ENCODE measurements around the gene MYCBPAP. TPM values are rescaled to one million over a fixed set of nuclear protein-coding genes. Genes with fewer than 3 reads are reported as not detected.

MYCBPAP gene
- total RNA-seq, 3 donors from 2014 or later = 1.6 to 3.4 (median 2.4) TPM

- TF ChIP-seq, protein P1, sequence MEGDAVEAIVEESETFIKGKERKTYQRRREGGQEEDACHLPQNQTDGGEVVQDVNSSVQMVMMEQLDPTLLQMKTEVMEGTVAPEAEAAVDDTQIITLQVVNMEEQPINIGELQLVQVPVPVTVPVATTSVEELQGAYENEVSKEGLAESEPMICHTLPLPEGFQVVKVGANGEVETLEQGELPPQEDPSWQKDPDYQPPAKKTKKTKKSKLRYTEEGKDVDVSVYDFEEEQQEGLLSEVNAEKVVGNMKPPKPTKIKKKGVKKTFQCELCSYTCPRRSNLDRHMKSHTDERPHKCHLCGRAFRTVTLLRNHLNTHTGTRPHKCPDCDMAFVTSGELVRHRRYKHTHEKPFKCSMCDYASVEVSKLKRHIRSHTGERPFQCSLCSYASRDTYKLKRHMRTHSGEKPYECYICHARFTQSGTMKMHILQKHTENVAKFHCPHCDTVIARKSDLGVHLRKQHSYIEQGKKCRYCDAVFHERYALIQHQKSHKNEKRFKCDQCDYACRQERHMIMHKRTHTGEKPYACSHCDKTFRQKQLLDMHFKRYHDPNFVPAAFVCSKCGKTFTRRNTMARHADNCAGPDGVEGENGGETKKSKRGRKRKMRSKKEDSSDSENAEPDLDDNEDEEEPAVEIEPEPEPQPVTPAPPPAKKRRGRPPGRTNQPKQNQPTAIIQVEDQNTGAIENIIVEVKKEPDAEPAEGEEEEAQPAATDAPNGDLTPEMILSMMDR (IDR thresholded peaks at IDR 0.05) = no peak
- no peak overlapping the region for H3K4me3 ChIP-seq
- DNase-seq (no peak), ATAC-seq (no peak)
- peaks cover 41% of the 10 kb centered on the region for H3K4me1 ChIP-seq (ENCODE audit: low read depth)
- no peaks in the 10 kb centered on the region for H3K36me3 ChIP-seq (ENCODE audit: low read depth)
- intact Hi-C loops (cut with DNase I, micrococcal nuclease) = no loop called here
- no peaks in the 10 kb centered on the region for H3K9me3 ChIP-seq
Measured at GRCh38 chr17:50535407-50535806, 27.2 kb downstream of the MYCBPAP start.

DNA sequence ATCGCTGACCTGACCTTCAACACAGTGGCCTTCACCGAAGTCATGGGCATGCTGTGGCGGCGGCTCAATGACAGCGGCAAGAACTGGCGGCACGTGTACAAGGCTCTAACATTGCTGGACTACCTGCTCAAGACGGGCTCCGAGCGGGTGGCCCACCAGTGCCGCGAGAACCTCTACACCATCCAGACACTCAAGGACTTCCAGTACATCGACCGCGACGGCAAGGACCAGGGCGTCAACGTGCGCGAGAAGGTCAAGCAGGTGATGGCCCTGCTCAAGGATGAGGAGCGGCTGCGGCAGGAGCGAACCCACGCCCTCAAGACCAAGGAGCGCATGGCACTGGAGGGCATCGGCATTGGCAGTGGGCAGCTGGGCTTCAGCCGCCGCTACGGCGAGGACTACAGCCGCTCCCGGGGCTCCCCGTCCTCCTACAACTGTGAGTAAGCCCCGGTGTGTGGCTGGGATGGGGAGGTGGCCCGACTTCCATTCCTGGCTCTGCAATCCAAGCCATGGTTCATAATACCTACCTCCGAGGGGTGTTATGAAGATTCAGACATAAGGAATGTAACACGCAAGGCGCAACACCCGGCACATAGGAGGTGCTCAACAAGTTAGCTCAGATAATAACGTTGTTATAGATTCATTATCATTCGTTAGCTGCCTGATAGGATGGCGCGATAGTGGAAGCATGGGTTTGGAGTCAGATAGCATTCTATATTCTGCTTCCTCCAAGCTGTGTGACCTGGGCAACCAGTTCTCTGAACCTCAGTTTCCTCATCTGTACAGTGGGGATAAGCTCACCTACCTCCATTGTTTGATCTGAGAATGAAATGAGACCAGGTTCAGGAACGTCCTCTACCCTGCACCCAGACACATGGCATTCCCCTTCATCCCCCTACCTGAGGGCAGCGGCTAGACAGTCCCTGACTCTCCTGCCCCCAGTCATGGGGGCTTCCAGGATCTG lies 28.7 kb downstream of the MYCBPAP start:
- Histone ChIP-seq H3K4me1 (ENCODE audit: low read depth) (peaks cover 55% of the 10 kb centered on the region), H3K4me3 (no peak overlapping the region), H3K36me3 (ENCODE audit: low read depth) (no peaks in the 10 kb centered on the region), H3K9me3 (no peaks in the 10 kb centered on the region)
- peak in 1 of 3 donors; percentile 55 for DNase-seq
- TF ChIP-seq, protein P1 (IDR thresholded peaks at IDR 0.05) = no peak
- intact Hi-C loops (cut with DNase I, micrococcal nuclease) = no loop called here
- ATAC-seq = no peak

- no peaks in the 10 kb centered on the region for H3K36me3 ChIP-seq (ENCODE audit: low read depth)
- TF ChIP-seq, protein P1 (IDR thresholded peaks at IDR 0.05) = no peak
- H3K9me3 ChIP-seq = no peaks in the 10 kb centered on the region
- intact Hi-C loops (cut with DNase I, micrococcal nuclease) = no loop called here
- DNase-seq (no peak), ATAC-seq (no peak)
- peaks cover 57% of the 10 kb centered on the region for H3K4me1 ChIP-seq (ENCODE audit: low read depth)
- no peak overlapping the region for H3K4me3 ChIP-seq
Measured at GRCh38 chr17:50537721-50538548, 29.7 kb downstream of the MYCBPAP start.

GRCh38 chr17:50538549-50539410 lies 30.5 kb downstream of the MYCBPAP start:
- Histone ChIP-seq H3K4me3 (no peak overlapping the region), H3K4me1 (ENCODE audit: low read depth) (peaks cover 61% of the 10 kb centered on the region), H3K9me3 (no peaks in the 10 kb centered on the region), H3K36me3 (ENCODE audit: low read depth) (no peaks in the 10 kb centered on the region)
- TF ChIP-seq, protein P1 (IDR thresholded peaks at IDR 0.05) = no peak
- intact Hi-C loops (cut with DNase I, micrococcal nuclease) = no loop called here
- DNase-seq = peak; percentile 59 to 71 (median 60)
- ATAC-seq = no peak

All from mucosa of descending colon (tissue), 3 donors.